Fibroblast of lung (primary cell): Measurements from ENCODE around the gene C2orf49.

Source experiments
- EZH2 ChIP-seq: IDR thresholded peaks from 2 replicates; pipeline ENCODE4 v1.5.1; 2012; ENCODE audit warnings: low read length, control low read depth, mild to moderate bottlenecking; ENCODE audit errors: missing control alignments
- TF ChIP-seq, protein P1 (sequence below), 2 donors: IDR thresholded peaks in 1 of 2; conservative IDR thresholded peaks in 1 of 2; 1 replicate in 1 of 2; 2 replicates in 1 of 2; pipeline ENCODE4 v1.5.1; 2011 to 2012; ENCODE audit warnings: low read length in 2 of 2, control low read depth in 1 of 2, inconsistent platforms in 1 of 2, low read depth in 1 of 2, mild to moderate bottlenecking in 1 of 2

DNA sequence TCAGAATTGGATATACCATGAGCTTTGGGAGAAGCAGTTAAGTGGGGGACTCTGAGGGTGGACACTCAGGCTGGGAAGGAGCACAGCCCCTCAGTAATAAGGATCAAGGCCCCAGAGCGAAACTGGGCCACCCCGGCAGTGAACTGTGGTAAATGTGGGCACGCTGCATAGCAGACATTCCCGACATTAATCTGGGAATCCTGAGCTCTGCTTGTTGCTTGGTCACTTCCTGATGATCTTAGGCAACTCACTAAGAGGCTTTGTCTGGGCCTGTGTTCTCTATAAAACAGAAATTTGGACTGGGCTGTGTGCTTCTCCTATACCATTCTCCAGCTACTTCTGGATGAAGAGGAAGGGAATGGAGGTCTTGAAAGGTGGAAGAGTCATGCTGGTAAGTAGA, 12.6 kb upstream of the C2orf49 start:
- TF ChIP-seq, protein P1, sequence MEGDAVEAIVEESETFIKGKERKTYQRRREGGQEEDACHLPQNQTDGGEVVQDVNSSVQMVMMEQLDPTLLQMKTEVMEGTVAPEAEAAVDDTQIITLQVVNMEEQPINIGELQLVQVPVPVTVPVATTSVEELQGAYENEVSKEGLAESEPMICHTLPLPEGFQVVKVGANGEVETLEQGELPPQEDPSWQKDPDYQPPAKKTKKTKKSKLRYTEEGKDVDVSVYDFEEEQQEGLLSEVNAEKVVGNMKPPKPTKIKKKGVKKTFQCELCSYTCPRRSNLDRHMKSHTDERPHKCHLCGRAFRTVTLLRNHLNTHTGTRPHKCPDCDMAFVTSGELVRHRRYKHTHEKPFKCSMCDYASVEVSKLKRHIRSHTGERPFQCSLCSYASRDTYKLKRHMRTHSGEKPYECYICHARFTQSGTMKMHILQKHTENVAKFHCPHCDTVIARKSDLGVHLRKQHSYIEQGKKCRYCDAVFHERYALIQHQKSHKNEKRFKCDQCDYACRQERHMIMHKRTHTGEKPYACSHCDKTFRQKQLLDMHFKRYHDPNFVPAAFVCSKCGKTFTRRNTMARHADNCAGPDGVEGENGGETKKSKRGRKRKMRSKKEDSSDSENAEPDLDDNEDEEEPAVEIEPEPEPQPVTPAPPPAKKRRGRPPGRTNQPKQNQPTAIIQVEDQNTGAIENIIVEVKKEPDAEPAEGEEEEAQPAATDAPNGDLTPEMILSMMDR (conservative IDR thresholded peaks at IDR 0.05 in 1 of 2, IDR thresholded peaks at IDR 0.05 in 1 of 2; ENCODE audit: low read depth in 1 of 2, low read length in 2 of 2), result no peak
- TF ChIP-seq EZH2, result no peak
